ENCODE measurements around the gene PSMB5. TPM values are rescaled to one million over a fixed set of nuclear protein-coding genes. Genes with fewer than 3 reads are reported as not detected.

The PSMB5 gene
- total and polyA plus RNA-seq, 9 of the 15 experiments (the other 6 are each of a cell fraction or from before 2014, with no cell fraction given) = 198 to 1,870 (median 269) TPM

GRCh38 chr14:23047751-23048693 is 13.3 kb upstream of the PSMB5 start:
- H3K27ac ChIP-seq (ENCODE audit: extremely low read depth, low read depth, low read length) = no peak overlapping the region
- no peak overlapping the region for H3K4me2 ChIP-seq (ENCODE audit: insufficient read depth, low read length)
- CTCF ChIA-PET (ENCODE audit: low intra/inter-chr PET ratio) = interaction anchor here (0.9 kb wide), 1 partner anchor 62 kb away, joined by 3 read pairs; no protein-coding TSS in a partner anchor
- peaks cover 3% of the 10 kb centered on the region; the same call in 1 of the 3 replicates for H3K36me3 ChIP-seq (ENCODE audit: control insufficient read depth, insufficient read depth, low read length)
- H3K9me1 ChIP-seq (ENCODE audit: control insufficient read depth, insufficient read depth, low read length) = no peaks in the 10 kb centered on the region
- H3K4me3 ChIP-seq = no peak overlapping the region
- H3K4me1 ChIP-seq (replicated peaks in 1 of 2; ENCODE audit: control insufficient read depth in 2 of 2, insufficient read depth in 2 of 2, low read length in 2 of 2) = peaks cover 15 to 30% of the 10 kb centered on the region in 2 experiments
- TF ChIP-seq ZBTB33 (CRISPR knock-in tag; IDR thresholded peaks at IDR 0.05) = peak; percentile 55
- no peak for TF ChIP-seq ZNF431 (CRISPR knock-in tag; IDR thresholded peaks at IDR 0.05)
- BruUV-seq (replicated peaks) = no TSS peak
- H2AFZ ChIP-seq (ENCODE audit: low read depth, low read length) = no peak overlapping the region
- FAIRE-seq (peak; percentile 55), DNase-seq (ENCODE audit: extremely low read depth in 1 of 4, low spot score in 3 of 4) (no peak), ATAC-seq (no peak)
- H4K20me1 ChIP-seq (replicated peaks; ENCODE audit: control insufficient read depth, insufficient read depth, low read length) = no peaks in the 10 kb centered on the region
- no peaks in the 10 kb centered on the region for H3K79me2 ChIP-seq (ENCODE audit: control insufficient read depth, insufficient read depth, low read length)
- intact Hi-C loops (cut with micrococcal nuclease) = no loop called here
- no peaks in the 10 kb centered on the region for H3K9me3 ChIP-seq (replicated peaks; ENCODE audit: control insufficient read depth, insufficient read depth, low read depth, low read length)
- in situ Hi-C loops (cut with MboI) = no loop called here
- H3K9ac ChIP-seq (ENCODE audit: insufficient read depth in 1 of 2, low read depth in 2 of 2, low read length in 2 of 2) = 0 out of 4 replicates have a peak overlapping the region, but pooled peaks of 1 of the 2 experiments have one; percentile 15
- H3K27me3 ChIP-seq (ENCODE audit: control insufficient read depth in 2 of 2, insufficient read depth in 2 of 2, low read length in 2 of 2) = no peaks in the 10 kb centered on the region
- WGBS (ENCODE audit: insufficient coverage, low coverage, missing lambda C conversion rate) = 93% methylated on average over 28 of the region's 85 CpGs
- POLR2A ChIA-PET = interaction anchor here (1.0 kb wide), 1 partner anchor 41 kb away, joined by 6 read pairs; no protein-coding TSS in a partner anchor
